ENCODE measurements around the gene NCS1.

Gene NCS1

DNA sequence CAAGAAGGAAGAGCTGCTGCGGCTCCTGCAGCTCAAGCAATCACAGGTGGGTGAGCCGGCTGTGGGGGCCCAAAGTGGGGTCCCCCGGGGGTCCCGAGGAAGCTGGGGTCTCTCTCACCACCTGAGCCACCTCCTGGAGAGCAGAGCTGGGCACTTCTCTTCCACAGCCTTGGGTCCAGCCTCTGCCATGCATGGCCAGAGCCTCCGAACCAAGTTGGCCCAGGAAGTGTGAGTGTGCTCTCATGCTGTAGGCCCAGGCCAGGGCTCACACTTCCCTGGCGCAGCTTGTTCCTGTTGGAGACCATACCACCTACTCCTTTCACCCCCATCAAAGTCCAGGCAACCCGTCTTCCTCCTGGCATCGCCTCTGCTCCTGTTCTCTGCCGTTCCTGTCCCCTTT, 113.1 kb downstream of the NCS1 start:
- no peak for FAIRE-seq
- DNase-seq (ENCODE audit: low spot score) = no peak

DNA sequence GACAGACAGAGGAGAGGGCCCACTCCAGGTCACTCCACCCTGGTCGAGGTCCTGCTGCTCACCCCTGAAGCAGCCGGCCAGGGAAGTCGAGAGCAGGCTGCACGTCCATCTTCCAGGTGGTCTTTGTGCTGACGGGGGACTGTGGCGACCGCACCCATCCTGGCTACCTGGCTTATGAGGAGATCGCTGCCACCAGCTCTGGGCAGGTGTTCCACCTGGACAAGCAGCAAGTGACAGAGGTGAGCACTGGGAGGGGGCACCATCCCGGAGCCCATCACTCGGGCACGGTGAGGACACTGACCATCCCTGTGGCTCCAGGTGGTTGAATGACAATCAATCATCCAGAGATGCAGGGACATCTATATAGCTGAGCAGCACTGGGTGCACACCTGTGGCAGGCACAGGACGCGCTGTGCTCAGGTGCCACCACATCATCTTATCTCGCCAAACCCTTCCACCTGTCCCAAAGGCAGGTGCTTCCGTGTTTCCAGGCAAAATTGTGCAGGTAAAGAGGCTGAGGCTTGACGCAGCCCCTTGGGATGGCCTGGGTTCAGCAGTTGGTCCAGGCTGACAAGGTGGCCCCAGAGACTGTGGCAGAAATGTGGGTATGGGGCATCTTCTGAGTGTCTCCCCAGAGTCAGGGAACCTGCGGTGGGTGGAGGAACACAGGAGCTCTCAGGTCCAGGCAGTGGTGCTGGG, 114.0 kb downstream of the NCS1 start:
- no peak for FAIRE-seq
- DNase-seq (ENCODE audit: low spot score) = no peak

Measured in urothelium cell line (cell line).